NCI-H2196 (cell line): ENCODE results near the gene PHOX2A.

Experiments
- DNase-seq: peaks from one replicate; lab custom pipeline; 2025; ENCODE audit not compliant: unreplicated experiment; lab: John Stamatoyannopoulos, UW

The PHOX2A gene

DNA sequence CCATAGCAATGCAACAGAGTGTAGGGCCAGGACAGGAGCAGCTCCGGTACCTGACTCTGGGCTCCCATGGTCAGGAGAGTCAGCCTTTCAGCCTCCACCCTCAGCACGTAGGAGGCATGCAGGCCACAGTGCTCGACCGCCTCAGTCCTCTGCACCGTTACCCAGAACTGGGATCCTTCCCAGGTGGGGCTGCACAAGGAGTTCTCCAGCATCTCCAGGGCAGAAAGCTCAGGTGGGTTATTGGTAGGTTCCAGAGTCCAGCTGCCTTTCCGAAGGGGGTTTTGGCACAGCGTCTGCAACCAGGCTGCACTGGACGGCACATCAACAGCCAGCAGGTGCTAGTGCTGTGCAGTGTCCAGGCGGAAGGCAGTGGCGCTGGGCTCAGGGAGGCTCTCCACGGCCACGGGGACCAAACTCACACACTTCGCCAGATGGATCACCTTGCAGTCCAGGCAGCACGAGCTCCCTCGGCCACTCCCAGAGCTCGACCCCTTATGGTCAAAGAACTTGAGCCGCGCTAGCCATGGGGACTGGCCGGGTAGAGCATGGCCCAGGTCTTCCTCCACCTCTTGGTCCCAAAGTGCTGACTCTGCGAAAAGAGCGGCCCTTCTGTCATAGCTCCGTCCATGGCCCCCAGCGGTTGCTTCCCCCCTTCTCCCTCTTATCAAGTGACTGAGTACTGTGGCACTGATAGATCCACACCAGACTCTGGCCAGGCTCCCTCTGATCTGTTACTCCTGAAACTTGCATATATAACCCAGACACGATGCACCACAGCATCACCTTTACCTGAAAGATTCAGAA, 6.9 kb upstream of the PHOX2A start:
- DNase-seq, result no peak

DNA sequence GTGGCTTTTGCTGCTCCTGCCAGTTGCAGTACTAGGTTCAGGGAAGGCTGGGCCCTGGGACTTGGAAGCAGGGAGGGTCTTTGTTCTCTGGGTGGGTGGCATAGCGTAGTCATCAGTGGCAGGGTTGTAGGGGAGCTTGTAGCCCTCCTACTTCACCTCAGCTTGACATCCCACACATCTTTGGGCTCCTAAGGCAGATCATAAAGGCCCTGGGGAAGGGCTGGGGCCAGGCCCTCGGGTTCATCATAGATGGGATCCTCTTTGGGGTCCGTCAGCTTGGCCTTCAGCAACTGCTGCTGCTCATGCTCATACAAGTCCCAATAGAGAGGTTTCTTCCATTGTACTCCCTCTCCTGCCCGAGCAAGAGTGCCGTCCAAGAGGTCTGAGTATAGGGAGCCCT, 6.0 kb upstream of the PHOX2A start:
- no peak for DNase-seq

DNA sequence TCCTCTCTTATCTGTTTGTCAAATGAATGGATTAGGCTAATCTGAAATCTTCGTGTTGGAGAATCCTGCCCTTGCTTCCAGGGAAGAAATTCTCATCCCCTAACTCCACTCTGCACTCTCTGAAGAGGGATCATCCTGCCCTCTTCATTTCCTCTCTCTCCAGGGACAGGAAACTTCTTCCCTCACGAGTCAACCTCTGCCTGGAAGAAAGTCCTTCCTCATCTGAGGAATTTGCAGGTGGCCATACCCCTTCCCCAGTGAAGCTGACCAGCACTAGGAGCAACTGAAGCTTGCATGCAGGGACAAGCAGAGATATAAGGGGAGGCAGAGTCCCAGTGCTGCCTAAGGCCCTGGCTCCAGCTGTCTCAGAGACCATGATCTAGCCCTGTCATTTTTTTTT, 3.6 kb upstream of the PHOX2A start:
- no peak for DNase-seq

DNA sequence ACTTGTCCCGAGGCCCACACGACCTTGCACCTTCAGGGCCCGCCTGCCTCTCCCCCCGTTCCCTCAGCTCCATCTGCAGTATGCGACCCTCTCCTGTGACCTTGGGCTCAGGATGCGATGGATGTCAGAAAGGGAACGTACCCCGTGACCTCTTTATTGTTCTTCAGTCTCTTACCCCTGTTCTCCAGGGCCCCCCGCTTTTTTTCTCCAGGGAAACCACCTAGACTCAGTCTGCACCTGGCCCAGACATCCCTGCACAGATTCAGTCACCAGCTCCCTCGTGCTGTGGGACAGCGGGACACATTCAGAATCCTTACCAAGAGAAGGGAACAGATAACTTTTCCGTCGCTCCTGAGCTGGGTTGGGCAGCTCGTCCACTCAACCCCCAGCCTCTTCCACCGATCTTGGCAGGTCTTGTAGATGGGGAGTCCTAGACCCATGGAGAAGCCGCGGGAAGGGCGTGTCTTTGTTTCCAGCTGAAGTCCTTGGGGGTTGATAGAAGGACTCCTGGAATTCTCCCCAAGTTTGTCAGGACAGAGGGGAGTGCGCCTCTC, 1.4 kb upstream of the PHOX2A start:
- DNase-seq, result no peak

DNA sequence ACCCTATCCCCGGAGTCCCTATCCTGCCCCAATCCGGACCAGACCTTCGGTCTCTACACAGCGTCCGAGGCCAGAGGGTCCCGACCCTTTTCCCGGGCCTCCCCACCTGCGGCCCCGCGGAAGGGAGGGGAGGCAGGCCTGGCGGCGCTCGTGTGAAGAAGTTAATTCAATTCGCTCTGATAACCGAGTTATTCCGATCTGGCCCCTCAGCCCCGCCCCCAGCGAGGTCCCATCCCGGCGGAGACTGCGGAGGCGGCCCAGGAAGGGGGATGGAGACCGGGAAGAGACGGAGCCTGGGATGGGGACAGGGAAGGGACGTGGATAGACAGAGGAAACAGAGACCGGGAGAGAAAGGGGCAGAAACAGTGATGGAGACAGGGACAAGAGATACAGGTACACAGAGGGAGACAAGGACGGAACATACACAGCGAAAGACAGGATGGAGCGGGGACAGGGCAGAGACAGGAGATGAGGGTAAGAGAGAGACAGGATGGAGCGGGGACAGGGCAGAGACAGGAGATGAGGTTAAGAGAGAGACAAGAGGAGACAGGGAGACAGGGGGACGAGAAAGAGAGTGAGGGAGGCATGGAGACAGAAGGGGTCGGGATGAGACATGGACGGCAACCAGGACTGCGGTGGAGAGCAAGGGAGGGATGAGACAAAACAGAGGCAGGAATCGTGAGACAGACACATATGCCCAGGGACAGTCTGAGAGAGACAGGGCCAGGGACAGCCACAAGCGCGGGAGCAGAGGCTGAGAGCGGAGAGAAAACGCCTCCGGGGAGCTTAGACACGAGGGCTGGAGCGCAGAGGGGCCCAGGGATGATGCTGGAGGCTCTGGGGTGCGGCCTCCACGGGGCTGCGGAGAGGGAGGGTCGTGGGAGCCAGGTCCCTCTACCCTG, 636 bp upstream of the PHOX2A start:
- no peak for DNase-seq

DNA sequence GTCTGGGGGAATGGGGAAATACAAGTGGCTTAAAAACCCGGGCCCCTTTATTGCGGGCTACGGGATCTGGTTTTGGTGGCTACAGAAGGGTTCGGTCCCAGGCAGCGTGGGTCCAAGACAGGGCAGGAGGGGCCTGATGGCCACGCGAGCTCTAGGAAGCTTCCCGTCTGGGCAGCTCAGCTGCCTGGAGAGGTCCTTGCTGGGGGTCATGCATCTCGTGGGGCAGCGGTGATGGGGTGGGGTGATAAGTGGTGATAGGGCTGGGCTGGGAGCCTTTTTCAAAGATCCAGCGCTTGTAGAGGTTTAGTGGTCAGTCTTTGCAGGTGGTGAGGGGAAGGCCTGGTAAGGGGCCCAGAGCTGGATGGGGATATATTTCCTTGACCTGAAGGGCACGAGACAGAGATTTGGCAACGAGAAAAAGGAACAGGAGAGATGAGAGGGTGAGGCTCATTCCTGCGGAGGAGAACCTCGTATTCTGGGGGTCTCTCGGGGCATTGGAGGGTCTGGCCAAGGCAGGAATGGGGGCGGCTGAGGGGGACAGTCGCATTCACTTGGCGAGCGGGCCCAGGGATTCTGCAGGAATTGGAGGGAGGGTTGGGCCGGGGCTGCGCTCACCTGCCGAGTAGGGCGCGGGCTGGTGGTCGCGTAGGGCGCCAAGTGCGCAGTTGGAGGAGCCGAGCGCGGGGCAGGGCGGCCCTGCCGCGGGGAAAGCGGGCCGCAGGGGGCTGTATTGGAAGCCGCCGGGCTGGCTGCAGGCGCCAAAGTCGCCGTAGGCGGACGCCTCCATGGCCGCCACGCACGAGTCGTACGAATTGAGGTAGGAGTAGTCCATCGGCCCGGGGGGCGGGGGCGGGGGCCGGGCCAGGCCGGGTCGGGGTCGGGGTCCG, 560 bp downstream of the PHOX2A start:
- DNase-seq, result no peak

DNA sequence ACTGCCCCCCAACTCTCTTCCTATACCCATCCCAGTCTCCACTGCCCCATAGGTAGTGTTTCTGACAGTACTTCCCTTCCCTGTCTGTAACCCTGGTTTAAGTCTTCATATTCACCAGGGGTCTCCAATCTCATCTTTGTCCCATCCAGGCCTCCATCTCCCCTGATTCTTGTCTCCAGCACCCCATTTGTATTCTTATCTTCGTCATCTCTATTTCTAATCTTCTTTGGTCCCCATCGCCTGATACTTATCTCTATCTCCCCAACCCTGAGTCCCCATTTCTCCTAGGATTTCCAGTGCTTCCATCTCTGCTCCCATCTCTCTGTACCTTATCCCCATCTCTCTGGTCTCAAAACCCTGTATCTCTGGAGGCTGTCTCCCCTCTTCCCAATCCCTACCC, 1.8 kb downstream of the PHOX2A start:
- no peak for DNase-seq

DNA sequence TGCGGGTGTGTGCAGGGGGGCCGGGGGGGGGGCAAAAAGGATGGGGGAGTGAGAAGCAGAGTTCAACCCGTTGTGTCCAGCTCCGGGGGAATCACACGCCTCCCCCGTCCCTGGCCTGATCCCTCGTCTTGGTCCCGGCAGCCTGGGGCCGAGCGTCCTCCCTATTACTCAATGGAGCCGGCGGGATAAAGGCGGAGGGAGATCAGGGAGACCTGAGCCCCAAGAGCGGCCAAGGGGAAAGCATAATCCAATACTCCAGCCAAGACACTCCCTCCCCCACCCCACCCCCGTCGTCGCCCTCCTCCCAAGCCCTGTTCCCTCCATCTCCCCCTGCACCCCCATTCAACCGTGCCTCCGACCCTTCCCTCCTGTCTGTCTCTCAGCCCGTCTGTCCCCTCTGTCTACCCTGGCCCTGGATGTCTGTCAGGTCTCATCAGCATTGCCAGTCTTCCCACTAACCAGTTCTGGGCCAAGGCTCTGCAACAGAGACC, 2.6 kb downstream of the PHOX2A start:
- no peak for DNase-seq

DNA sequence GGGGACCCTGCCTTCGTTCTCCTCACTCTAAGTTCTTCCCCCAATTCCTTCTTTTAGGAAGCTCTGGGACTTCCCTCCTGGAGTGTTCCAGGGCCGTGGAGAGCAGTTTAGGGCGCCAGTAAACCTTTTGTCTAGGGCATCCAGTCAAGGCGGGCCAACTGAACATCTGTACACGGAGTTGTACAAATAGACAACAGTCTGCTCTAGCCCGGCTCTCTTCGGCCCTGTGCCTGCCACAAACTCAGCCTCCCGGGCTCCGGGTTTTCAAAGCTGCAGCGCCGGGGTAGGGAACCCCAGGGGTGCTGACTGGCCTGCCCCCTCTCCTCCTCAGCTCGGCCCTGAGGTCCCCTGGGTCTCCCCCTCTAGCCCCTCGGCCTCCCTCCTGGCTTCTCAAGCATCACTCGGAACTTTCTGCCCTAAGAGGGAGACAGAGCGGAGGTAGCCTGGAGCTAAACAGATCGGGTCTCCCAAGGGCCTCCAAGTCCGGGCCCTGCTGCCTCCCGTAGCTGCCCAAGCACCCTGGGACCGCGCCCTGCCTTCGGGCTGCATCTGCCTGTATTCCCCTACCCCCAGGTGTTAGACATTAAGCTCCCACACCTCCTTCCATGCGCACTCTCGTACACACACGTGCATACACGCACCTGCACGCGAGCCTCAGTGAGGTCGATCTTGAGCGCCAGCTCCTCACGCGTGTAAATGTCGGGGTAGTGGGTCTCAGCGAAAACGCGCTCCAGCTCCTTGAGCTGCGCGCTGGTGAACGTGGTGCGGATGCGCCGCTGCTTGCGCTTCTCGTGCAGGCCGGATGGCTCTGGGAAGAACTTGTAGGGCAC, 3.3 kb downstream of the PHOX2A start:
- no peak for DNase-seq

DNA sequence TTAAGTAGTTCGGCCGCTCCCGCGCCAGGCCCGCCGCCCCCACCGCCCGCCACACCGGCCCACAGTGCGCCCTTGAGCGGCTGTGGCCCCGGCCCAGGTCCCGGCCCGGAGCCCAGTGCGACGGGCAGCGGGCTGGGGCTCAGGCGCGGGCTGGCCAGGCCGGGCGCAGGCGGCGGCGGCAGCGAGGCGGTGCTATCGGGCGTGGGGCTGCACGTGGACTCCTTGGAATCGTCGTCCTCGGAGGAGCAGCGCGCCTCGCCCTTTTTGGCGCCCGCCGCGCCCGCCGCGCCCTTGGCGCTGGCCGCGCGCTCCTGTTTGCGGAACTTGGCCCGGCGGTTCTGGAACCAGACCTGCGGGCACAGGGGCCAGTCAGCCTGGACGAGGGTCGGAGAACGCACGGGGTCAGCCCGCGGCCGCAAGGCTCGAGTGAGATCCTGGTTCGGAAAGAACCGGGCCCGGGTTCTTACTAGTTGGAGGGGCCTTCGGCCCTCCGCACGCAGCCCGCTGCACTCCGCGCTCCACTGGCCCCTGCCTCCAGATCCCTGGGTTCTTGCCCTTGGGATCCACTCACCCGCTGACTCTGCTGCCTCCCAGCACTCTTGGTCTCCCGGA, 4.0 kb downstream of the PHOX2A start:
- peak; percentile 73 for DNase-seq

DNA sequence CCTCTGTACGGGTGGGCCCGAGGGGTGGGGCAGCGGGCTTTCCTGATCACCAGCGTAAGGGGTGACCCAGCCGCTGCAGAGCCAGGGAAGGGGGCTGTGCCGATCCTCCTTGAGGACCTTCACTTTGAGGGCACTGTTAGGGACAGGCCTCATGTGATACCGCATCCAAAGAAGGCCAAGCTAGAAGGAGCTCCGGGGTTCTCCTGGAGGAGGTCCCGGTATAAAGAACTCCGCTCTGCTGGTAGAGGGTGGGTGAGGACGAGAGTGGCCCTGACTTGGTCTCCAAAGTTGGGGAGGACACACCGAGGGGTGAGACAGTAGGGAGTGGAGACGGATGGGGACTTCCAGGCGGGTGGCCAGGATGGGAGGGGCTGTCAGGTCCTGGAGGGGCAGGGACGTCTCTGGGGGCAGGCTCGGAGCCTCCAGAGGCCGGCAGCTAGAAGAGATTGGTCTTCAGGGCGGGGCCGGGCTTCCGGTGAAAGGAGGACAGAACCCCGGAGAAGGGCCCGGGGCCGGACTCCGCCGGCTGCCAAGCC, 4.6 kb downstream of the PHOX2A start:
- peak; percentile 81 for DNase-seq

DNA sequence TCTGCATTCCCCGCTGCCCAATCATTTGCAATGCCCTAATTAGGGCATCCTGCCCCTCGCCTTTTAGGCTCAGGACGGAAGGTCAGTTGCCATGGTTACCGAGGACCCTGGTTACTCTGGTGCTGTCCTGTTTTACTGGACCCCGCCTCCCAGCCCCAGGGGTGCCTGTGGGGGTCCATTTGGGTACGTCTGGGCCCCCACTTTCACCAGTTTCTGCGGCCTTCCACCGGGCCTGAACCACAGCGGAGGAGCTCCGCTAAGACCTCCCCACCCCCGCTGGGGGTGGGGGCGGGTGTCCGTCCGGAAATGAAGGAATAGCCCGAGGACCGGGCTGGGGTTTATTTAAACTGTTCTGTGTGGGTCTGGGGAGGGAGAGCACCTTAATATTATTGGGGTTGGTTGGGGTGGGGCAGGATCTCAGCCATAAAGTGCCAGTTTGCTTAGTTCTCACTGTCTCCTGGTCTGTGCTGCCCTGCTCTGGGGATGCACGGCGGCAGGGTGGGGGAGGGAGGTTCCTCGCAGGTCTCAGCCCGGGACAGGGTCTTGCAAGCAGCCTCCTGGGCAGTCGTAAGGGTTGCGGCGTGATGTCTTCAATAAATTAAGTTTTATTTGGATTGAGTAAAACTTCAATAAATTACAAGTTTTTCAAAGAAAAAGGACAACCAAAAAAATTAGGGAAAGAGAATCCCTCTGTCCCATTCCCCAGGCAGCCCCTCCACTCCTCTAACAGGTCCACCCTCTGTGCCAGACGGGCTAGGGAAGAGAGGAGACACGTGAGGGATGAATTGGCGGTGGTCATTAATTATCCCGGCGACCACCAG, 5.3 kb downstream of the PHOX2A start:
- DNase-seq, result no peak

DNA sequence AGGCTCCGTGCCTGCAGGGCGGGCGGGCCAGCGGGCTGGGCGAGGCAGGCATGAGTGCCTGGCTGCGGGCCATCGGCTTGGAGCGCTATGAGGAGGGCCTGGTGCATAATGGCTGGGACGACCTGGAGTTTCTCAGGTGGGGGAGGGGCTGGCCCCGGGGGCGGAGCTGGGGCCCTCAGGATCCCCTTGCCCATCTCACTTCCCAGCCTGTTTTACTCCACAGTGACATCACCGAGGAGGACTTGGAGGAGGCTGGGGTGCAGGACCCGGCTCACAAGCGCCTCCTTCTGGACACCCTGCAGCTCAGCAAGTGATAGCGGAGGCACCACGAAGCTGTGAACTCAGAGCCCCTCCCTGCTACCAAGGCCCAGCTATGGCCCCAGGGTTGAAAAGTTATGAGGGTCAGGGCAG, 5.9 kb downstream of the PHOX2A start:
- DNase-seq, result peak; percentile 49

DNA sequence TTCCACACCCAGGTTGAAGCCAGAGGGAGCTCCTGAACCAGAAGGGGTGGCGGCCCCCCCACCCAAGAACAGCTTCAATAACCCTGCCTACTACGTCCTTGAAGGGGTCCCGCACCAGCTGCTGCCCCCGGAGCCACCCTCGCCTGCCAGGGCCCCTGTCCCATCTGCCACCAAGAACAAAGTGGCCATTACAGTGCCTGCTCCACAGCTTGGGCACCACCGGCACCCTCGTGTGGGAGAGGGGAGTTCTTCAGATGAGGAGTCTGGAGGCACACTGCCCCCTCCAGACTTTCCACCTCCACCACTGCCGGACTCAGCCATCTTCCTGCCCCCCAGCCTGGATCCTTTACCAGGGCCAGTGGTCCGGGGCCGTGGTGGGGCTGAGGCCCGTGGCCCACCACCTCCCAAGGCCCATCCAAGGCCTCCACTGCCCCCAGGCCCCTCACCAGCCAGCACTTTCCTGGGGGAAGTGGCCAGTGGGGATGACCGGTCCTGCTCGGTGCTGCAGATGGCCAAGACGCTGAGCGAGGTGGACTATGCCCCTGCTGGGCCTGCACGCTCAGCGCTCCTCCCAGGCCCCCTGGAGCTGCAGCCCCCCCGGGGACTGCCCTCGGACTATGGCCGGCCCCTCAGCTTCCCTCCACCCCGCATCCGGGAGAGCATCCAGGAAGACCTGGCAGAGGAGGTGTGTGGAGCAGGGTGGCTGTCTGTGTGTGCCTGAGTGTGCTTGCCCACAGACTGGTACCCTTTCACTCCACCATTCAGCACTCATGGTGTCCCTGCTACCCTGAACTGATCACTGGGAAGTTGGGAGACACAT, 6.7 kb downstream of the PHOX2A start:
- DNase-seq, result no peak

DNA sequence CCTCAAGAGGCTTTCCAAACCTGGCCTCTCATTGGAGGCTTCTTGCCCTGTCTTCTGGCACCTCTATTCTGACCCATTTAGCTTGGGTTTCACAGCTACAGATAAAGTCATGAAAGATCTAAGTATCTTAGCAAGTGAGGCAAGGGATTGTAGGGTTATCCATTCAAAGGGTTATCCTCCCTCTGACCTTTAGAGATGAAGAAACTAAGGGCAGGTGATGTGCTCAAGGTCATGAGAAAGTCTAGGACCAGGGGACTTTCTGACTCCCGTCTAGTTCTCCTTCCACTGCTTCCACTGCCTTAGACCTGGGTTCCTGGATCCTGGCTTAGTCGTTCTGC, 7.2 kb downstream of the PHOX2A start:
- DNase-seq, result no peak

DNA sequence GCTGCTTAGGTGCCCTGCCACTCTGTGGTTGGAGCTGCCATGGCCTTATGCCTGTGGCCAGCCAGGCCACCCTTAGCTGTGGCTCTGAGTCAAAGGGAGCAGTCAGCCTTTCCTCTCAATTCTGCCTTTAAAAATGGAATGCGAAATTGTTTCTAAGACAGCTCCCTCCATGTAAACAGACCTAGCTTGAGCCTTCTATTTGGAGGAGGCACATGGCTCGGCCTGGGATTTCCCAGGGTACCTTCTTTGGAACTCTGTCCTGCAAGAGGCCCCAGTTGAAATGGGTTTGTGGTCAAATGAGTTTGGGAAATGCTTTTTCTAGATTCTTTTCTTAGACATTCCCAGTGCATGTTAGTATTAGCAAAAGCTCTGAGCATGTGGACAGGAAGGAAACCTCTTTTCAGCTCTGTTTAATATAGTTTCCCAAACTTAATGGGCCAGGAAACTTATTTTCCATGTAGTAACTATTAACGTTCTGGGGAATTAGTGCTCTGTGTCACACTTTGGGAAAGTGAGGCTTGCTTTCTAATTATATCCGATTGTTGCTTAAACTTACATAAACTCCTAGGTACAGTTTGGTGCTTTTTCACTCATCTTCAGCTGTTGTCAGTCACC, 7.8 kb downstream of the PHOX2A start:
- DNase-seq, result no peak

DNA sequence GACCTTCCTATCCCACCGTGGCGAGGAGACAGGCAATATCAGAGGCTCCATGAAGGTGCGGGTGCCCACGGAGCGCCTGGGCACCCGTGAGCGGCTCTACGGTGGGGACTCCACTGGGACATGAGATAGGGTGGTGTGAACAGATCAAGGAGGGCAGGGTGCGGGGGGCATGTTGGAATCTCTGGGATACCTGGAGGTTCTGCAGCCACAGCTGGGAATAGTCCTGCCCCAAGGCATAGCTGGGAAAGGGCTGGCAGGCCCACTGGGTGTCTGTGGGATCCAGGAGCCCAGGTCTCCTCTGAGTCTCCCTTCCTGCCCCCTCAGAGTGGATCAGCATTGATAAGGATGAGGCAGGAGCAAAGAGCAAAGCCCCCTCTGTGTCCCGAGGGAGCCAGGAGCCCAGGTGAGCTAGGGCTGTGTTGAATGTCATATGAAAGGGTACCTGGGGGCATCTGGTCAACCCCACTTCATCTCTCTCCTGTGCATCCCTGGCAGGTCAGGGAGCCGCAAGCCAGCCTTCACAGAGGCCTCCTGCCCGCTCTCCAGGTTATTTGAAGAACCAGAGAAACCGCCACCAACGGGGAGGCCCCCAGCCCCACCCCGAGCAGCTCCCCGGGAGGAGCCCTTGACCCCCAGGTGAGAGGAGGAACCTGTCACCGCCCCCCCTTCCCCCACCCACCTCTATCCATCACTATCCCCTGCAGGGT, 8.5 kb downstream of the PHOX2A start:
- DNase-seq, result no peak
